ENCODE results near the gene FRY.

The FRY gene

DNA sequence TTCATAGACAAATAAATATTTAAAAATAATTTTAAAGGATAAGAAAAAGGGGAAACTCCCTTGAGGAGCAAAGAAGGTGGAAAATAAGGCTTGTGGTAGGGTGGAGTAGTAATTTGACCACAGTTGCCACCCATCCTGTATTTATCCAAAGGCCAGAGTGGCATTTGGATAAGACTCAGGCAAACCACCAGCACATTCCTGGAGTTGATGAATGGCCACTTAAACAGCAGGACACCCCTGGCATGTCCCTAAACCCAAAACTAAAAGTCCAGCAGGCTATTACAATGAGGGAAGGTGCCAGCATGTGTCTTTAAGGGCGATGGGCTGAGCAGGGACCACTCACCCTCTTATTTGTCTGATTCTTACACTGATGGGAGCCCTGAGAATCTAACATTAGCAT lies 9.8 kb upstream of the FRY start:
- no peak overlapping the region for H3K4me3 Mint-ChIP-seq
- H3K27ac Mint-ChIP-seq = peak overlapping the region; percentile 6
- H3K27me3 Mint-ChIP-seq (ENCODE audit: low read depth, poor library complexity) = peaks cover 3% of the 10 kb centered on the region
- no peaks in the 10 kb centered on the region for H3K9me3 Mint-ChIP-seq
- H3K36me3 Mint-ChIP-seq (ENCODE audit: low read depth) = no peaks in the 10 kb centered on the region
- no peak for DNase-seq
- no peak for TF ChIP-seq CTCF (IDR thresholded peaks at IDR 0.05)
- H3K4me1 Mint-ChIP-seq = peaks cover 16% of the 10 kb centered on the region

GRCh38 chr13:32022311-32022710 lies 9.3 kb upstream of the FRY start:
- peak; percentile 35 for DNase-seq
- Mint-ChIP-seq H3K9me3 (no peaks in the 10 kb centered on the region), H3K36me3 (ENCODE audit: low read depth) (no peaks in the 10 kb centered on the region), H3K4me1 (peaks cover 16% of the 10 kb centered on the region), H3K27me3 (ENCODE audit: low read depth, poor library complexity) (peaks cover 3% of the 10 kb centered on the region), H3K27ac (peak overlapping the region; percentile 6), H3K4me3 (no peak overlapping the region)
- TF ChIP-seq CTCF (IDR thresholded peaks at IDR 0.05) = no peak

- Mint-ChIP-seq H3K4me1 (peaks cover 16% of the 10 kb centered on the region), H3K36me3 (ENCODE audit: low read depth) (no peaks in the 10 kb centered on the region), H3K4me3 (no peak overlapping the region), H3K27me3 (ENCODE audit: low read depth, poor library complexity) (peaks cover 6% of the 10 kb centered on the region), H3K9me3 (no peaks in the 10 kb centered on the region), H3K27ac (no peak overlapping the region)
- TF ChIP-seq CTCF (IDR thresholded peaks at IDR 0.05) = no peak
- no peak for DNase-seq
Measured at GRCh38 chr13:32023096-32023495, 8.5 kb upstream of the FRY start.

- H3K36me3 Mint-ChIP-seq (ENCODE audit: low read depth) = no peaks in the 10 kb centered on the region
- DNase-seq = no peak
- no peaks in the 10 kb centered on the region for H3K9me3 Mint-ChIP-seq
- no peak for TF ChIP-seq CTCF (IDR thresholded peaks at IDR 0.05)
- no peak overlapping the region for H3K27ac Mint-ChIP-seq
- H3K27me3 Mint-ChIP-seq (ENCODE audit: low read depth, poor library complexity) = peaks cover 6% of the 10 kb centered on the region
- no peak overlapping the region for H3K4me3 Mint-ChIP-seq
- H3K4me1 Mint-ChIP-seq = peaks cover 16% of the 10 kb centered on the region
Measured at GRCh38 chr13:32023698-32024097, 7.9 kb upstream of the FRY start.

DNA sequence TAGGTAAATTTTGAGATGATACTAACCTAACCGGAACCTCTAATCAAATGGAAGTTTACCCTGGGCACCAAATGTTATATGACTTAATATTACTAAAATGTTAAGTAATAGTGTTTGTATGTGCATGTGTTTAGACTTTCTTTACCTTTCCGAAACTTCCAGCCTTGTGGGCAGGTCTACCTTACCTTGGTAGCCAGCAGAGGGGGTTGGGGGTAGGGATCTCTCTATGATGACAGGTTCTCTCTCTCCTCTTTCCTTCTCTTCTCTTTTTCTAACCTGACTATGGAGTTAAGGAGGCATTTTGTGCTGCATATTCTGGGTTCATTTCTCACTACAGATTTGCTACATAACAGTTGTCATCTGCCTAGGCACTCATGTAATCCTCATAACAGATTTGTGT lies 6.8 kb upstream of the FRY start:
- H3K27ac Mint-ChIP-seq = no peak overlapping the region
- H3K9me3 Mint-ChIP-seq = no peaks in the 10 kb centered on the region
- DNase-seq = no peak
- no peak for TF ChIP-seq CTCF (IDR thresholded peaks at IDR 0.05)
- peaks cover 16% of the 10 kb centered on the region for H3K4me1 Mint-ChIP-seq
- H3K36me3 Mint-ChIP-seq (ENCODE audit: low read depth) = no peaks in the 10 kb centered on the region
- no peak overlapping the region for H3K4me3 Mint-ChIP-seq
- H3K27me3 Mint-ChIP-seq (ENCODE audit: low read depth, poor library complexity) = peaks cover 6% of the 10 kb centered on the region

- no peak for DNase-seq
- Mint-ChIP-seq H3K4me3 (no peak overlapping the region), H3K36me3 (ENCODE audit: low read depth) (no peaks in the 10 kb centered on the region), H3K4me1 (peaks cover 22% of the 10 kb centered on the region), H3K27ac (no peak overlapping the region), H3K27me3 (ENCODE audit: low read depth, poor library complexity) (peaks cover 13% of the 10 kb centered on the region), H3K9me3 (no peaks in the 10 kb centered on the region)
- TF ChIP-seq CTCF (IDR thresholded peaks at IDR 0.05) = no peak
Measured at GRCh38 chr13:32025730-32026129, 5.8 kb upstream of the FRY start.

Measured in nephron progenitor cell (in vitro differentiated cells).